Medulla oblongata (tissue), 1 donor: ENCODE measurements around the gene PRR5.
"Not testable (repeated sequence)": the region's sequence is repeated elsewhere in the genome, so short reads cannot be mapped to it uniquely, and the experiment has no call there.

ENCODE experiments used
- DNase-seq: peaks from one replicate; pipeline ENCODE4 v3.0.0-alpha.2; 2015; ENCODE audit errors: extremely low spot score

PRR5 gene

GRCh38 chr22:44673406-44673805 is 28.6 kb upstream of the PRR5 start:
- no peak for DNase-seq

DNA sequence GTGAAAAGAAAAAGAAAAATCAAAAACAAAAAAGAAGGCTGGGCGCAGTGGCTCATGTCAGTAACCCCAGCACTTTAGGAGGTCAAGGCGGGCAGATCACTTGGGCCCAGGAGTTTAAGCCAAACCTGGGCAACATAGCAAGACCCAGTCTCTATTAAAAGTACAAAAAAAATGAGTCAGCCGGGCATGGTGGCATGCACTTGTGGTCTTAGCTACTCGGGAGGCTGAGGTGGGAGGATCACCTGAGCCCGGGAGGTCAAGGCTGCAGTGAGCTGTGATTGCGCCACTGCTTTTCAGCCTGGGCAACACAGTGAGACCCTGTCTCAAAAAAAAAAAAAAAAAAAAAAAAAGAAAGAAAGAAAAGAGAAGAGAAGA is 26.0 kb upstream of the PRR5 start:
- DNase-seq, result not testable (repeated sequence)

DNA sequence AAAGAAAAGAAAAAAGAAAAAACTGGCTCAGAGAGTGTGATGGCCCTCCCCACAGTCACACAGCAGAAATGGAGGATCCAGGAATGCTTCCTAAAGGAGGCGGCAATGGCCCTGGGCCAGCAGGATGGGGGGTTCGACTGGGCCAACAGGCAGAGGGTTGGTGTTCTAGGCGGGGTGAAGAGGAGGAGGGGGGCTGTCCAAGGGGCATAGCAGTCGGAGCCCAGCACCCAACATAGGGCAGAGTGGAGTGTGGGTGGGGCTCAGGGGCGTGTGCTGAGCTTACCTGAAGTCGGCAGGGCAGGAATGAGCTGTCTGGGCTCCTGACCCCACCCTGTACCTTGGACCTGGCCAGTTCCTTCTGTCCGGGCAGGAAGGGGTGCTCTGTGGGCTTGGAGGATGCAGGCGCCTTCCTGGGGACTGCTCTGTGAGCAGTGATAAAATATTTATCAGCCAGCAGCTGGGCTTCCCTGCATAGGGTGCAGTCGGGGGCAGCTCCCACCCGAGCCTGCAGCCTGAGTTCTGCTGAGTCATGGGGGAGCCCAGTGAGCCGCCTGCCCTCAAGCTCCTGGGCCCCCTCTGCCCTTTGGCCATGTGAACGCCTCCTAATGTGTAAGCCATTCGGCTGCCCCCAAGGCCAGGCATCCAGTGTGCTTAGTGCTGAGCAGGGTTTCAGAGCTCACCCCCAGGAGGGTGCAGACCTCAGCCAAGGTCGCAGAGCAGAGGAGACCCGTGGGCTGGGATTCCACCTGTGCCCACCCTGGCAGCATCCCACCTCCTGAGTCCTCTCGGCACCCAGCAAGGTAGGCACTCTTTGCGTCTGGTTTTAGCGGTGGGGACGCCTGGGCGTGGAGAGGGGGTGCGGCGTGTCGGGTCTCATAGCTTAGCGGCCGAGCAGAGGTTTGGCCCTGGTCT is 25.3 kb upstream of the PRR5 start:
- no peak for DNase-seq

DNA sequence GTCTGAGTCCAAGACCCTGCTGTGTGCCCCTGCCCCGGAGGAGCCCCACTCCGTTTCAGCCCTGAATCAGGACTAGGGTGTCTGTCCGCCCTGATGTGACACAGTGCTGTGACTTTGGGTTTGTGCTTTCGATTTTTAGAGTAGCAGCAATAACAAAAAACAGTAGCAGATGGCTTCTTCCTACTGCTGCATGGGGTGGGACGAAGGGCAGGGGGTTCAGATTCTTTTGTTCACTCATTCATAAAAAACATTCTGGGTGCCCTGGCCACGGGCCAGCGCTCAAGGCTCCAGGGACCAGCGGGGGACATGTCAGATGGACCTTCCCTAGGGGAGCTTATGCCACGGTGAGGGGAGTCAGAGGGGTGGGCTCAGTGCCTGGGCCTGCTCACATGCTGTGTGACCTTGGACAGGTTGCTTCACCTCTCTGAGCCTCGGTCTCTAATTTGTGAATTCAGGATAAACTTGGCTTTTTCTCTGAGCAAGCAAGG is 24.6 kb upstream of the PRR5 start:
- no peak for DNase-seq

DNA sequence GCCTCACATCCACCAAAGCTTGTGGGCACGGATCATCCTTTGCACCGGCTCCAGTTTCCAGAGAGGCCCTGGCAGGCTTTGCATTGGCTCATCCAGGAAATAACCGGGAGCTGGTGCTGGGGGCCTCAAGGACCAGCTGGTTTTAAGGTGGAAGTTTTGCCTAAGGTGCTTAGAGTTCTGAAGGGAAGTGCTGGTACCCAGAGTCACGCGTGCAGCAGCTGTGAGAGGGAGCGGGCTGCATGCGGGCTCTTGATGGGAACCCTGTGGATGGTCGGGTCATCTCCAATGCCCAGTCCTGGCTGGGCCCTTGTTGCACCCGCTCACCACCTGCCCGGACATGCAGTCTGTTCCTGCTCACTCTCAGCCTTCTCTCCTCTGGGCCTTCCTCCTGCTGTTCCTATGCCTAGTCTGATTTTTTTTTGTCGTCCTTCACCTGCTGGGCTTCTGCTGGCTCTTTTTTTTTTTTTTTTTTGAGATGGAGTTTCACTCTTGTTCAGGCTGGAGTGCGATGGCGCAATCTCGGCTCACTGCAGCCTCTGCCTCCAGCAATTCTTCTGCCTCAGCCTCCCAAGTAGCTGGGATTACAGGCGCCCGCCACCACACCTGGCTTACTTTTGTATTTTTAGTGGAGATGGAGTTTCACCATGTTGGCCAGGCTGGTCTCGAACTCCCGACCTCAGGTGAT is 24.0 kb upstream of the PRR5 start:
- DNase-seq, result no peak

GRCh38 chr22:44678556-44679305 is 23.3 kb upstream of the PRR5 start:
- no peak for DNase-seq

- not testable (repeated sequence) for DNase-seq
These were observed 22.7 kb upstream of the PRR5 start for GRCh38 chr22:44679306-44679647.

DNA sequence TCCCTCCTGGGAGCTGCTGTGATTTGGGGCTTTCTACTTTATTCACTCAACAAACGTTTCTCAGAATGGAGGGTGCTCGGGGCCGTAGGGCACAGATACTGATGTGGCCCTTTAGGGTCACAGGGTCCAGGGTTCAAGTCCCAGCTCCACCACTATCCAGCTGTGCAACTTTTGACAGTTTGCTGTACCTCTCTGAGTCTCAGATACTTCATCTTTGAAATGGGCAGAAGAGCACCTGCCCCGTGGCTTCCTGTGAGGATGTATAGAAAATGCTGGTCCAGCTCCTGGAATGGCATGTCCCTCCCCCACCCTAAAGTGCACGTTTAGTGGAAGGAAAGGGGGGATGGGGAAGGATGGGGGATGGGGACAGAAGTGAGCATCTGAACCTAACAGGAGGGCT is 21.9 kb upstream of the PRR5 start:
- DNase-seq, result no peak

DNA sequence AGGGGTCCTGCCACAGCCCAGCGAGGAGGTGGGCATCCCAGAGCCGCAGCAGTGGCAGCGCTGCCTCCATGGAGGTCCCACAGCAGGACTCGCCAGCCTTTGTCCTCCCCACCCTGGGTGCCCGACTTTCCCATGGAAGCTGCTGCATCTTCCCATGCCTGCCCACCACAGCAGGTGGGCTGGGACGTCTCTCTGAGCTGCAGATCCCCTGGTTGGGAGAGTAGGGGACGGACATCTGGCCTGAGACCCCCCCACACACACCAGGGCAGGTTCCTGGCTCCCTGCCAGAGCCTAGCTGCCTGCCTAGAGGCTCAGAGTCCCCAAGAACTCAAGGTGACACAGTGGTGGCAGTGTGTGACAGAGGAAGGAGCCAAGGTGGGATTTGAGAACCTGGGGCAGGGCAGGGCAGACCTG is 21.5 kb upstream of the PRR5 start:
- DNase-seq, result no peak

GRCh38 chr22:44682556-44683168 is 19.3 kb upstream of the PRR5 start:
- no peak for DNase-seq

DNA sequence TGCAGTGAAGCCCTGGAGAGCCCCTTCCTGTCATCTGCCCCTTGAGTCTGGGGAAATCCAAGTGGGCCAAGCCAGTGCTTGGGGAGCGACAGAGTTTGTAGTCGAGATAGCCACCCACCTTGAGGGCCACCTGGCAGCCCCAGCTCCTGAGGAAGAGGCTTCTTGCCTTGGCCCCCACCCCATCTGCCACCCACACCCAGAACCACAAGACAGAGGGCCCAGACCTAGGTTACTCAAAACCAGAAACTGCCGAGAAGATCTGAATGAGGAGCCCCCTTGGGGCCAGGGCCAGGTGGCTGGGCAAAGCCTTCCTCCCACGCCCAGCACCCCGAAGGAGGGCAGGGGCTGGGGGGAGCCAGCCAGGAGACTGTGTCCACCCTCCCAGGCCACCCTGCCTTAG is 18.8 kb upstream of the PRR5 start:
- no peak for DNase-seq

DNA sequence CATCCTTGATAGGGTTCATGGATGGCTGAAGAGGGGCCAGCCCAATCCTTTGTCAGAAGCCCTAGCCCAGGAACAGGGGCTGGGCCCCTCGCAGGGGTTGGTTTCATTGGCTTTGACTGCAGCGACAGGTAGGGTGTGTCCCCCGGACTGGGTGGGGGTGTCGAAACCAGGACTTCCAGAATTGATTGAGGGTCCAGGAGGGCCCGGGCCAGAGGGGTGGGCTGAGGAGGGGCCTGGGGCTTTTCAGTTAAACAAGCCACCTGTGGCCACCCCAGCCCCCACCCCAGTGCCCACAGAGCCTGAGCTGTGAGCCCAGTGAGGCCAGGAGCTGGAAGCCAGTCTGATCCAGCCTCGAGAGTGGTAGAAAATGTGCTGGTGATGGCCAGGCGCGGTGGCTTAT is 18.1 kb upstream of the PRR5 start:
- no peak for DNase-seq

DNA sequence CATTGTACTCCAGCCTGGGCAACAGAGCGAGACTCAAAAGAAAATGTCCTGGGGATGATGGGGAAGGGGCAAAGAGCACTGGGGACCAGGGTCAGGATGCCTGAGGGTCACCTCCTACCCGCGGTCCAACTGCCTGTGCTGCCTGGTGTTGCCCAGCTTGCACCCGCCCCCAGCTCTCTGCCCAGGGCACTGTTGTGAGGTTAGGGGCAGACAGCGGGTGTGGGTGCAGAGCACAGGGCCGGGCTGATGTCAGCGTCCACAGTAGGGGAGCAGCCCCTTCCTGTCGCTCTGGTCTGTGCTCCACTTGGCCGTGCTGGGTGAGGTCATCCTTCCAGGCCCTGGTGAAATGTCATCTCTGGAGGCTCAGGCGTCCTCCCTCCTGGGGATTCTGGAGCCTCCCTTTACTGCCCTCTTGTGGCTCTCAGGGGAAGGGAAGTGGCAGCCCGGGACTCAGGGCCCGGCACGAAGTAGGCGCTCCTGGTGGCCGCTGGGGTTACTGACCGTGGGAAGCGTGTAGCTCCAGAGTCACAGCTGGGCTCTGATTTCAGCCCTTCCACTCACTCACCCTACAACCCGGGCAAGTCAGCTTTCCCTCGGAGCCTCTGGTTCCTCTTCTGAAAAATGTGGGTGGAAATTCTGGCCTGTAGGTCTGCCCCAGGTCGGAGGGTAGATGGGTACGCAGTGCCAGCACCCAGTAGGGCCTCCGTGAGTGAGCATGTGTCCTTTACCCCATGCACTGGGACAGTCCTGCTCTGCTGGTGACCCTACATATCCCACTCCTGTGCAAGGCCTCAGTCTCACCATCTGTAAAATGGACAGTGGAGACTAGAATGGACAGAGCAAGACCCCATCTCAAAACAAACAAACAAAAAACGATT is 17.3 kb upstream of the PRR5 start:
- DNase-seq, result peak; percentile 84

GRCh38 chr22:44685384-44686056 is 16.5 kb upstream of the PRR5 start:
- no peak for DNase-seq

- DNase-seq, result no peak
These were observed 15.0 kb upstream of the PRR5 start for GRCh38 chr22:44686873-44687600.

- DNase-seq, result no peak
These were observed 12.8 kb upstream of the PRR5 start for GRCh38 chr22:44689173-44689572.

- no peak for DNase-seq
These were observed 12.0 kb upstream of the PRR5 start for GRCh38 chr22:44689915-44690524.

- DNase-seq, result no peak
These were observed 10.0 kb upstream of the PRR5 start for GRCh38 chr22:44691796-44692661.
